MM.1S (cell line): ENCODE results near the gene DPP10.

Experiments used
- DNase-seq: peaks from one replicate; pipeline ENCODE4 v3.0.0-alpha.2; 2015
- H2AFZ ChIP-seq: fragments of 300-600 bp; sonication (generic); 2 replicates; pipeline ENCODE4 v1.6.0; 2016; ENCODE audit warnings: antibody characterized with exemption, low read length
- H3F3A ChIP-seq: fragments of 300-600 bp; sonication (generic); 2 replicates; pipeline ENCODE4 v1.6.1; 2016; ENCODE audit warnings: mild to moderate bottlenecking, antibody characterized with exemption, low read length, moderate library complexity, mixed read lengths; ENCODE audit not compliant: insufficient read depth
- H3K27ac ChIP-seq: fragments of 300-600 bp; sonication (generic); 2 replicates; pipeline ENCODE4 v1.5.1; 2016; ENCODE audit warnings: mild to moderate bottlenecking, low read length
- H3K27me3 ChIP-seq: fragments of 300-600 bp; sonication (generic); replicated peaks from 2 replicates; pipeline ENCODE4 v1.6.0; 2016; ENCODE audit warnings: low read length; ENCODE audit not compliant: insufficient read depth
- H3K36me3 ChIP-seq: fragments of 300-600 bp; sonication (generic); replicated peaks from 2 replicates; pipeline ENCODE4 v1.6.1; 2016; ENCODE audit warnings: mild to moderate bottlenecking, low read length, mixed read lengths; ENCODE audit not compliant: insufficient read depth
- H3K4me1 ChIP-seq: fragments of 300-600 bp; sonication (generic); 2 replicates; pipeline ENCODE4 v1.6.1; 2016; ENCODE audit warnings: low read length, mixed read lengths
- H3K4me2 ChIP-seq: fragments of 300-600 bp; sonication (generic); 2 replicates; pipeline ENCODE4 v1.6.0; 2016; ENCODE audit warnings: low read depth, low read length
- H3K4me3 ChIP-seq: fragments of 300-600 bp; sonication (generic); 2 replicates; pipeline ENCODE4 v1.5.1; 2016; ENCODE audit warnings: low read length, mixed read lengths
- H3K79me2 ChIP-seq: fragments of 300-600 bp; sonication (generic); 2 replicates; pipeline ENCODE4 v1.6.1; 2016; ENCODE audit warnings: mixed run types, low read length, mixed read lengths
- H3K9ac ChIP-seq: fragments of 300-600 bp; sonication (generic); 2 replicates; pipeline ENCODE4 v1.6.1; 2016; ENCODE audit warnings: low read length, mixed read lengths
- H3K9me2 ChIP-seq: fragments of 300-600 bp; sonication (generic); replicated peaks from 2 replicates; pipeline ENCODE4 v1.6.1; 2016; ENCODE audit warnings: mild to moderate bottlenecking, low read length, mixed read lengths; ENCODE audit not compliant: insufficient read depth
- H3K9me3 ChIP-seq: fragments of 300-600 bp; sonication (generic); replicated peaks from 2 replicates; pipeline ENCODE4 v1.6.1; 2016; ENCODE audit warnings: mild to moderate bottlenecking, low read length, mixed read lengths; ENCODE audit not compliant: insufficient read depth
- H4K20me1 ChIP-seq: fragments of 300-600 bp; sonication (generic); 2 replicates; pipeline ENCODE4 v1.6.1; 2016; ENCODE audit warnings: mild to moderate bottlenecking, low read length, moderate library complexity, mixed read lengths; ENCODE audit not compliant: insufficient read depth
- EZH2 ChIP-seq: fragments of 300-600 bp; sonication (generic); optimal IDR thresholded peaks from 2 replicates; pipeline ENCODE3; 2017; ENCODE audit warnings: low read depth, mild to moderate bottlenecking, antibody characterized with exemption, low read length, mixed read lengths
- EZH2phosphoT487 ChIP-seq: fragments of 300-600 bp; sonication (generic); IDR thresholded peaks from 2 replicates; pipeline ENCODE4 v1.6.1; 2018; ENCODE audit warnings: antibody characterized with exemption, low read length
- TF ChIP-seq, protein P1 (sequence below): fragments of 300-600 bp; sonication (generic); IDR thresholded peaks from 2 replicates; pipeline ENCODE4 v1.5.1; 2016; ENCODE audit warnings: antibody characterized with exemption, low read length, mixed read lengths

The DPP10 gene

DNA sequence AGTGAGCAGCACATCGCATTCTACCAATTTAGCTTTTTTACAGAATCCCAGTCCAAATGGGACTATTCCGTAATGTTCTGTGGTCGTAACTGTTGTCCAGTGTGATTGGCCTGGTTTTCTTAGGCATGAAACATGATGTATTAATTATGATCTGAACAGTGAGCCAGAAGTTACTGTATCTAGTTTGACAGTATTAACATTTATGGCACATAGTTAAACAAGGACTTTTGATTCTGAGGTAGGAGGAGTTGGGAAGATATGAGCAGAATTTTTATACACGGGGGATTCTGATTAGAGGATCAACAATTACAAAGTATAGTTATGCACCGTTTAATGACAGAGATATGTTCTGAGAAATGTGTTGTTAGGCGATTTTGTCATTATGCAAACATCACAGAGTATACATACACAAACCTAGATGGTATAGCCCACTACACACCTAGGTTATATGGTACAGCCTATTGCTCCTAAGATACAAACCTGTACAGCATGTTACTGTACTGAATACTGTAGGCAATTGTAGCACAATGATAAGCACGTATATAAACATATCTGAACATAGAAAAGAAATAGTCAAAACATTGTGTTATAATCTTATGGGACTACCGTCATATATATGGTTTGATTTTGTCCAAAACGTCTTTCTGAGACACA, 85.0 kb downstream of the DPP10 start:
- H4K20me1 ChIP-seq = no peaks in the 10 kb centered on the region
- no peaks in the 10 kb centered on the region for H3F3A ChIP-seq
- no peaks in the 10 kb centered on the region for H3K27me3 ChIP-seq
- H3K9me2 ChIP-seq = no peaks in the 10 kb centered on the region
- no peak overlapping the region for H3K4me3 ChIP-seq
- H3K4me1 ChIP-seq = no peaks in the 10 kb centered on the region
- no peak for DNase-seq
- no peak overlapping the region for H3K4me2 ChIP-seq
- no peaks in the 10 kb centered on the region for H3K9me3 ChIP-seq
- no peak overlapping the region for H3K27ac ChIP-seq
- H3K79me2 ChIP-seq = no peaks in the 10 kb centered on the region
- H3K36me3 ChIP-seq = no peaks in the 10 kb centered on the region
- no peak for TF ChIP-seq EZH2phosphoT487
- no peak for TF ChIP-seq EZH2
- TF ChIP-seq, protein P1, sequence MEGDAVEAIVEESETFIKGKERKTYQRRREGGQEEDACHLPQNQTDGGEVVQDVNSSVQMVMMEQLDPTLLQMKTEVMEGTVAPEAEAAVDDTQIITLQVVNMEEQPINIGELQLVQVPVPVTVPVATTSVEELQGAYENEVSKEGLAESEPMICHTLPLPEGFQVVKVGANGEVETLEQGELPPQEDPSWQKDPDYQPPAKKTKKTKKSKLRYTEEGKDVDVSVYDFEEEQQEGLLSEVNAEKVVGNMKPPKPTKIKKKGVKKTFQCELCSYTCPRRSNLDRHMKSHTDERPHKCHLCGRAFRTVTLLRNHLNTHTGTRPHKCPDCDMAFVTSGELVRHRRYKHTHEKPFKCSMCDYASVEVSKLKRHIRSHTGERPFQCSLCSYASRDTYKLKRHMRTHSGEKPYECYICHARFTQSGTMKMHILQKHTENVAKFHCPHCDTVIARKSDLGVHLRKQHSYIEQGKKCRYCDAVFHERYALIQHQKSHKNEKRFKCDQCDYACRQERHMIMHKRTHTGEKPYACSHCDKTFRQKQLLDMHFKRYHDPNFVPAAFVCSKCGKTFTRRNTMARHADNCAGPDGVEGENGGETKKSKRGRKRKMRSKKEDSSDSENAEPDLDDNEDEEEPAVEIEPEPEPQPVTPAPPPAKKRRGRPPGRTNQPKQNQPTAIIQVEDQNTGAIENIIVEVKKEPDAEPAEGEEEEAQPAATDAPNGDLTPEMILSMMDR = no peak
- H3K9ac ChIP-seq = no peak overlapping the region
- no peak overlapping the region for H2AFZ ChIP-seq

DNA sequence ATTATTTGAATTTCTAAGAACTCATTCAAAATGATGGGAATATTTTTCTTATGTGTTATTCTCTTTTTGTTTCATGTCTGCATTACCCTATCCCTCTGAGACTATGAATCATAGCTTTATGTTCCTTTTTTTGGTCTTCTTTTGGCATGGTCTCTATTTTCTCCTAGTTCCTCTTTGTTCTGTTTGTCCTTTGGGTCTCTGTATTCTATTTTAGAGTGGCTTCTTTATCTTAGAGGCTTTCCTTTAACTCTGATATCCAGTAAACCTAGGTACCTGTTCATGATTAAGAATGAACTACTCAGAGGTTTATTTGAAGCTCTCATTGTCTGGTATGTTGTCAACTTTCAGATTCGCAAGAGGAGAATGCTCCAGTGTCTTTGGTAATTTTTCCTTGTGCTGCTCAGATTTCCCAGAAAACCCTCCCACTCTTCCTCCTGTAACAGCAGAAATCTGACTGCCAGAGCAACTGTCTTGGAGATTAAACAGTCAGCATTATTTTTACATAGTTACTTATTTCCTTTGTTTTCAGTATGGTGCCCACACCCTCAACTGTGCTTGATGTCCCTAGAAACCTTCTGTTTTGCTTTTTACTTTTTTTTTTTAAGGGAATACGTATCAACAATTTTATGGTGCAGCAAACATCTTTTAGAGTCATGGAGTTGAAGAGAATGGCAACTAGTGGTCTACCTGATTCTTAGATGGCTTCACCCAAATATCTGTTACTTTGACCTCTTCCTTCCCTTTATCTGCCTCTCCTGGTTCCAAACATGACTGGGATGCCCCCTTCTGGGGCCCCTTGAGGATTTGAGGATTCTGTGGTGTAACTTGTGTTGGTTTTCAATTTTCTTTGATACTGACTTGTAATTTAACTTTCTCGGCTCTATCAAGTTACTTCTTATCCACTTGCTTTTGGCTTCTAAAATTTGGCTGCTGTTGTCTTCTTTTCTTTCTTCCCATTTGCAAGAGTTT, 92.0 kb downstream of the DPP10 start:
- Histone ChIP-seq H3K9me3 (no peaks in the 10 kb centered on the region), H3K27me3 (no peaks in the 10 kb centered on the region), H3K79me2 (no peaks in the 10 kb centered on the region), H4K20me1 (no peaks in the 10 kb centered on the region), H3K9ac (no peak overlapping the region), H3K27ac (no peak overlapping the region), H3K4me3 (no peak overlapping the region), H2AFZ (no peak overlapping the region), H3K4me1 (no peaks in the 10 kb centered on the region), H3K36me3 (no peaks in the 10 kb centered on the region), H3K4me2 (no peak overlapping the region), H3F3A (no peaks in the 10 kb centered on the region), H3K9me2 (no peaks in the 10 kb centered on the region)
- no peak for TF ChIP-seq EZH2
- no peak for TF ChIP-seq EZH2phosphoT487
- no peak for DNase-seq

- no peaks in the 10 kb centered on the region for H4K20me1 ChIP-seq
- no peak overlapping the region for H3K4me2 ChIP-seq
- H3K4me3 ChIP-seq = no peak overlapping the region
- no peak overlapping the region for H3K27ac ChIP-seq
- no peaks in the 10 kb centered on the region for H3K4me1 ChIP-seq
- no peaks in the 10 kb centered on the region for H3K27me3 ChIP-seq
- no peaks in the 10 kb centered on the region for H3K9me2 ChIP-seq
- H3K9ac ChIP-seq = no peak overlapping the region
- no peak for DNase-seq
- no peaks in the 10 kb centered on the region for H3K79me2 ChIP-seq
- TF ChIP-seq, protein P1 = no peak
- TF ChIP-seq EZH2phosphoT487 = no peak
- no peak for TF ChIP-seq EZH2
- no peaks in the 10 kb centered on the region for H3K36me3 ChIP-seq
- H3K9me3 ChIP-seq = no peaks in the 10 kb centered on the region
- H2AFZ ChIP-seq = no peak overlapping the region
- H3F3A ChIP-seq = no peaks in the 10 kb centered on the region
Measured at GRCh38 chr2:114537777-114538176, 95.3 kb downstream of the DPP10 start.
